Neural cell (in vitro differentiated cells): Measurements from ENCODE around the gene KBTBD12.

Experiments
- CTCF ChIP-seq: fragments of 450-650 bp; IDR thresholded peaks from 2 replicates; pipeline ENCODE4 v1.5.1; 2014; ENCODE audit warnings: antibody characterized with exemption, mild to moderate bottlenecking, moderate library complexity; ENCODE audit not compliant: poor library complexity, severe bottlenecking
- EP300 ChIP-seq: fragments of 450-650 bp; conservative IDR thresholded peaks from 2 replicates; pipeline ENCODE4 v1.6.1; 2014; ENCODE audit warnings: antibody characterized with exemption, mild to moderate bottlenecking, moderate library complexity; ENCODE audit not compliant: poor library complexity, severe bottlenecking
- EZH2 ChIP-seq: fragments of 200-600, 300-800 bp; shearing (Covaris generic), sonication (generic); IDR thresholded peaks from 2 replicates; pipeline ENCODE4 v1.6.1; 2014; ENCODE audit warnings: antibody characterized with exemption, low read length, borderline replicate concordance, mild to moderate bottlenecking; ENCODE audit not compliant: insufficient read depth, poor library complexity, severe bottlenecking
- POLR2AphosphoS5 ChIP-seq: IDR thresholded peaks from 2 replicates; pipeline ENCODE4 v1.6.1; 2012
- SMC3 ChIP-seq: fragments of 450-650 bp; conservative IDR thresholded peaks from 2 replicates; pipeline ENCODE4 v1.6.1; 2014; ENCODE audit warnings: antibody characterized with exemption, mild to moderate bottlenecking, moderate library complexity; ENCODE audit not compliant: poor library complexity
- TF ChIP-seq, protein P1 (sequence below): IDR thresholded peaks from 2 replicates; pipeline ENCODE4 v1.6.1; 2012; ENCODE audit warnings: borderline replicate concordance

GRCh38 chr3:127889976-127890650 is 24.9 kb upstream of the KBTBD12 start:
- TF ChIP-seq POLR2AphosphoS5 (no peak), CTCF (peak; percentile 59), EP300 (no peak), EZH2 (no peak), SMC3 (peak; percentile 56)
- TF ChIP-seq, protein P1, sequence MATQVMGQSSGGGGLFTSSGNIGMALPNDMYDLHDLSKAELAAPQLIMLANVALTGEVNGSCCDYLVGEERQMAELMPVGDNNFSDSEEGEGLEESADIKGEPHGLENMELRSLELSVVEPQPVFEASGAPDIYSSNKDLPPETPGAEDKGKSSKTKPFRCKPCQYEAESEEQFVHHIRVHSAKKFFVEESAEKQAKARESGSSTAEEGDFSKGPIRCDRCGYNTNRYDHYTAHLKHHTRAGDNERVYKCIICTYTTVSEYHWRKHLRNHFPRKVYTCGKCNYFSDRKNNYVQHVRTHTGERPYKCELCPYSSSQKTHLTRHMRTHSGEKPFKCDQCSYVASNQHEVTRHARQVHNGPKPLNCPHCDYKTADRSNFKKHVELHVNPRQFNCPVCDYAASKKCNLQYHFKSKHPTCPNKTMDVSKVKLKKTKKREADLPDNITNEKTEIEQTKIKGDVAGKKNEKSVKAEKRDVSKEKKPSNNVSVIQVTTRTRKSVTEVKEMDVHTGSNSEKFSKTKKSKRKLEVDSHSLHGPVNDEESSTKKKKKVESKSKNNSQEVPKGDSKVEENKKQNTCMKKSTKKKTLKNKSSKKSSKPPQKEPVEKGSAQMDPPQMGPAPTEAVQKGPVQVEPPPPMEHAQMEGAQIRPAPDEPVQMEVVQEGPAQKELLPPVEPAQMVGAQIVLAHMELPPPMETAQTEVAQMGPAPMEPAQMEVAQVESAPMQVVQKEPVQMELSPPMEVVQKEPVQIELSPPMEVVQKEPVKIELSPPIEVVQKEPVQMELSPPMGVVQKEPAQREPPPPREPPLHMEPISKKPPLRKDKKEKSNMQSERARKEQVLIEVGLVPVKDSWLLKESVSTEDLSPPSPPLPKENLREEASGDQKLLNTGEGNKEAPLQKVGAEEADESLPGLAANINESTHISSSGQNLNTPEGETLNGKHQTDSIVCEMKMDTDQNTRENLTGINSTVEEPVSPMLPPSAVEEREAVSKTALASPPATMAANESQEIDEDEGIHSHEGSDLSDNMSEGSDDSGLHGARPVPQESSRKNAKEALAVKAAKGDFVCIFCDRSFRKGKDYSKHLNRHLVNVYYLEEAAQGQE, result no peak
